GM21526 (cell line): ENCODE results near the gene ARSI.

Experiments
- ATAC-seq: cut with Tn5 transposase; IDR thresholded peaks from one replicate; pipeline ENCODE4 v1.9.1; 2021; ENCODE audit warnings: moderate library complexity; ENCODE audit not compliant: unreplicated experiment, low FRiP score

The ARSI gene

GRCh38 chr5:150295741-150296486 lies 6.8 kb downstream of the ARSI start:
- no peak for ATAC-seq

GRCh38 chr5:150295172-150295634 lies 7.5 kb downstream of the ARSI start:
- no peak for ATAC-seq

GRCh38 chr5:150294551-150295071 lies 8.1 kb downstream of the ARSI start:
- no peak for ATAC-seq

- ATAC-seq = no peak
These were observed 9.4 kb downstream of the ARSI start for GRCh38 chr5:150293091-150293941.

- no peak for ATAC-seq
These were observed 11.0 kb downstream of the ARSI start for GRCh38 chr5:150291388-150292385.

GRCh38 chr5:150289551-150290390 lies 12.9 kb downstream of the ARSI start, which contains the start of gene CAMK2A:
CAMK2A (minus strand) TSS chr5:150289773; CDS start chr5:150289625, 148 bp downstream.
- ATAC-seq = no peak

GRCh38 chr5:150288791-150289190 lies 13.9 kb downstream of the ARSI start:
- ATAC-seq = no peak

GRCh38 chr5:150288361-150288760 lies 14.3 kb downstream of the ARSI start:
- ATAC-seq = no peak

- ATAC-seq = no peak
These were observed 15.9 kb downstream of the ARSI start for GRCh38 chr5:150286820-150287219.

- ATAC-seq = no peak
These were observed 17.6 kb downstream of the ARSI start for GRCh38 chr5:150285114-150285513.

GRCh38 chr5:150284311-150284710 lies 18.4 kb downstream of the ARSI start:
- no peak for ATAC-seq

GRCh38 chr5:150283904-150284303 lies 18.8 kb downstream of the ARSI start:
- ATAC-seq = no peak

- no peak for ATAC-seq
These were observed 20.7 kb downstream of the ARSI start for GRCh38 chr5:150281987-150282386.

- ATAC-seq = no peak
These were observed 23.2 kb downstream of the ARSI start for GRCh38 chr5:150279330-150280020.

GRCh38 chr5:150278916-150279315 lies 23.8 kb downstream of the ARSI start:
- ATAC-seq = no peak

- ATAC-seq = no peak
These were observed 24.5 kb downstream of the ARSI start for GRCh38 chr5:150278046-150278730.

GRCh38 chr5:150277043-150277442 lies 25.7 kb downstream of the ARSI start:
- ATAC-seq = no peak

GRCh38 chr5:150274811-150275210 lies 27.9 kb downstream of the ARSI start:
- ATAC-seq = no peak
